NCI-H1436 (cell line): ENCODE data around the gene MARCHF11.

Experiments
- DNase-seq: peaks from one replicate; lab custom pipeline; 2025; lab: John Stamatoyannopoulos, UW

The MARCHF11 gene

GRCh38 chr5:16131878-16132277, 47.7 kb downstream of the MARCHF11 start:
- DNase-seq = no peak

- no peak for DNase-seq
Observed at GRCh38 chr5:16128944-16129343, 50.6 kb downstream of the MARCHF11 start.

- DNase-seq = no peak
Observed at GRCh38 chr5:16127865-16128544, 51.6 kb downstream of the MARCHF11 start.

GRCh38 chr5:16120579-16120978, 59.0 kb downstream of the MARCHF11 start:
- DNase-seq = no peak

- no peak for DNase-seq
Observed at GRCh38 chr5:16119790-16120189, 59.8 kb downstream of the MARCHF11 start.

GRCh38 chr5:16115140-16115539, 64.5 kb downstream of the MARCHF11 start:
- no peak for DNase-seq

GRCh38 chr5:16108418-16108817, 71.2 kb downstream of the MARCHF11 start:
- no peak for DNase-seq

- no peak for DNase-seq
Observed at GRCh38 chr5:16104961-16105360, 74.6 kb downstream of the MARCHF11 start.

- no peak for DNase-seq
Observed at GRCh38 chr5:16095612-16096011, 84.0 kb downstream of the MARCHF11 start.

GRCh38 chr5:16090270-16090669, 89.3 kb downstream of the MARCHF11 start:
- DNase-seq = no peak

- no peak for DNase-seq
Observed at GRCh38 chr5:16082982-16083381, 96.6 kb downstream of the MARCHF11 start.

- no peak for DNase-seq
Observed at GRCh38 chr5:16082053-16082452, 97.5 kb downstream of the MARCHF11 start.

- no peak for DNase-seq
Observed at GRCh38 chr5:16081376-16081955, 98.1 kb downstream of the MARCHF11 start.

GRCh38 chr5:16076657-16077056, 102.9 kb downstream of the MARCHF11 start:
- DNase-seq = no peak

GRCh38 chr5:16074358-16074757, 105.2 kb downstream of the MARCHF11 start:
- DNase-seq = no peak

GRCh38 chr5:16072616-16073015, 107.0 kb downstream of the MARCHF11 start:
- DNase-seq = no peak

GRCh38 chr5:16067415-16067814, 112.2 kb downstream of the MARCHF11 start:
- DNase-seq = no peak

- DNase-seq = no peak
Observed at GRCh38 chr5:16066810-16067209, 112.8 kb downstream of the MARCHF11 start.

GRCh38 chr5:16066320-16066719, 113.3 kb downstream of the MARCHF11 start:
- no peak for DNase-seq

- no peak for DNase-seq
Observed at GRCh38 chr5:16065831-16066230, 113.8 kb downstream of the MARCHF11 start.

GRCh38 chr5:16064135-16064893, 115.3 kb downstream of the MARCHF11 start:
- DNase-seq = no peak

GRCh38 chr5:16061163-16061562, 118.4 kb downstream of the MARCHF11 start:
- no peak for DNase-seq

GRCh38 chr5:16057277-16057676, 122.3 kb downstream of the MARCHF11 start:
- DNase-seq = no peak
